Vagina (tissue), 2 donors: Measurements from ENCODE around the gene TAGLN2.

Experiments used
- POLR2A ChIP-seq, 2 donors: fragments of 450-650 bp; IDR thresholded peaks; one replicate each; pipeline ENCODE4 v1.6.1; 2017; ENCODE audit warnings: antibody characterized with exemption in 2 of 2, mild to moderate bottlenecking in 2 of 2, moderate library complexity in 2 of 2
- POLR2AphosphoS5 ChIP-seq, 2 donors: sonication (generic); formaldehyde crosslinking; IDR thresholded peaks; one replicate each; pipeline ENCODE4 v1.9.0; 2017; ENCODE audit warnings: antibody characterized with exemption in 2 of 2, mild to moderate bottlenecking in 2 of 2, low read depth in 1 of 2; ENCODE audit not compliant: insufficient read depth in 1 of 2
- TF ChIP-seq, protein P1 (sequence below), 3 experiments: fragments of 450-650 bp in 2 of 3; fragments of 200-600 bp in 1 of 3; sonication (generic) in 1 of 3; IDR thresholded peaks; one replicate each; pipeline ENCODE4 v1.5.1; 2017 to 2019; ENCODE audit warnings: antibody characterized with exemption in 3 of 3, mild to moderate bottlenecking in 2 of 3, moderate library complexity in 2 of 3

GRCh38 chr1:159916242-159917051, 8.9 kb downstream of the TAGLN2 start:
- TF ChIP-seq, protein P1, sequence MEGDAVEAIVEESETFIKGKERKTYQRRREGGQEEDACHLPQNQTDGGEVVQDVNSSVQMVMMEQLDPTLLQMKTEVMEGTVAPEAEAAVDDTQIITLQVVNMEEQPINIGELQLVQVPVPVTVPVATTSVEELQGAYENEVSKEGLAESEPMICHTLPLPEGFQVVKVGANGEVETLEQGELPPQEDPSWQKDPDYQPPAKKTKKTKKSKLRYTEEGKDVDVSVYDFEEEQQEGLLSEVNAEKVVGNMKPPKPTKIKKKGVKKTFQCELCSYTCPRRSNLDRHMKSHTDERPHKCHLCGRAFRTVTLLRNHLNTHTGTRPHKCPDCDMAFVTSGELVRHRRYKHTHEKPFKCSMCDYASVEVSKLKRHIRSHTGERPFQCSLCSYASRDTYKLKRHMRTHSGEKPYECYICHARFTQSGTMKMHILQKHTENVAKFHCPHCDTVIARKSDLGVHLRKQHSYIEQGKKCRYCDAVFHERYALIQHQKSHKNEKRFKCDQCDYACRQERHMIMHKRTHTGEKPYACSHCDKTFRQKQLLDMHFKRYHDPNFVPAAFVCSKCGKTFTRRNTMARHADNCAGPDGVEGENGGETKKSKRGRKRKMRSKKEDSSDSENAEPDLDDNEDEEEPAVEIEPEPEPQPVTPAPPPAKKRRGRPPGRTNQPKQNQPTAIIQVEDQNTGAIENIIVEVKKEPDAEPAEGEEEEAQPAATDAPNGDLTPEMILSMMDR (IDR thresholded peaks at IDR 0.05) = no peak
- TF ChIP-seq POLR2A (IDR thresholded peaks at IDR 0.05) = no peak
- no peak for TF ChIP-seq POLR2AphosphoS5 (IDR thresholded peaks at IDR 0.05; ENCODE audit: insufficient read depth in 1 of 2, low read depth in 1 of 2)
